Aorta (tissue), 5 donors: ENCODE measurements around the gene MYO1E. TPM values are rescaled to one million over a fixed set of nuclear protein-coding genes. Genes with fewer than 3 reads are reported as not detected.

Source experiments
- ATAC-seq: fragments of 200-7000 bp; cut with Tn5 transposase; one replicate; pipeline ENCODE4 v1.9.1; 2022; ENCODE audit warnings: moderate library complexity; ENCODE audit not compliant: low FRiP score
- DNase-seq, 2 donors: peaks; one replicate each; pipeline ENCODE4 v3.0.0-alpha.2; 2020
- H3K27ac ChIP-seq, 2 donors: one replicate each; pipeline ENCODE4 v1.5.1; 2013; ENCODE audit warnings: low read length in 2 of 2, mild to moderate bottlenecking in 2 of 2, moderate library complexity in 2 of 2, control low read depth in 1 of 2, inconsistent platforms in 1 of 2, low read depth in 1 of 2
- H3K27me3 ChIP-seq, 2 donors: one replicate each; pipeline ENCODE4 v1.6.1; 2013; ENCODE audit warnings: control low read depth in 1 of 2, low read length in 1 of 2, mild to moderate bottlenecking in 1 of 2, moderate library complexity in 1 of 2; ENCODE audit not compliant: insufficient read depth in 2 of 2, control insufficient read depth in 1 of 2
- H3K36me3 ChIP-seq, 2 donors: one replicate each; pipeline ENCODE4 v1.6.1; 2013; ENCODE audit warnings: control low read depth in 1 of 2, low read length in 1 of 2, mild to moderate bottlenecking in 1 of 2; ENCODE audit not compliant: insufficient read depth in 2 of 2, control insufficient read depth in 1 of 2
- H3K4me1 ChIP-seq, 2 donors: one replicate each; pipeline ENCODE4 v1.6.1; 2013; ENCODE audit warnings: low read length in 2 of 2, control low read depth in 1 of 2, mild to moderate bottlenecking in 1 of 2, moderate library complexity in 1 of 2; ENCODE audit not compliant: insufficient read depth in 2 of 2, control insufficient read depth in 1 of 2
- H3K4me3 ChIP-seq, 2 donors: one replicate each; pipeline ENCODE4 v1.5.1; 2013; ENCODE audit warnings: low read length in 2 of 2, control low read depth in 1 of 2, mild to moderate bottlenecking in 1 of 2
- H3K9me3 ChIP-seq: one replicate; pipeline ENCODE4 v1.6.1; 2013; ENCODE audit warnings: mild to moderate bottlenecking, low read length; ENCODE audit not compliant: control insufficient read depth
- WGBS, 2 donors: extraction: QIAGEN DNeasy Blood & Tissue Kit; methylation state at CpG; one replicate each; pipeline ENCODE4 v1.1.7; 2013; 5-methylcytosine and 5-hydroxymethylcytosine counted together
- intact Hi-C, 2 donors: fragments of 100-400 bp; cut with DNase I; formaldehyde crosslinking; loops; one replicate each; pipeline versions ENCODE4 v1.14.2 to v1.15.0; 2022
- polyA plus RNA-seq, 2 donors: library from polyadenylated mRNA; stranded (reverse); fragments of 200-250 nt; gene quantifications; one replicate each; pipeline ENCODE4 v1.2.3, GENCODE V29; 2013
- total RNA-seq, 2 donors: library from RNA; stranded (reverse); fragmentation: NEBNext Ultra II Directional; extraction: Animal tissue kit (Norgen Biotek cat#: 25700); gene quantifications; one replicate each; pipeline ENCODE4 v1.2.1, GENCODE V29; 2021
- donor health status: healthy with polysubstance abuse.
- donor health status: Bipolar disorder and iron deficiency.
- donor health status: DM: no; HTN: no; CAD: no.
- donor health status: DM: no; HTN: no; CAD: no.
- donor health status: DM: yes; HTN: yes; CAD: no.

MYO1E gene
- total and polyA plus RNA-seq, 4 donors, result 44.6 to 225 (median 105) TPM

DNA sequence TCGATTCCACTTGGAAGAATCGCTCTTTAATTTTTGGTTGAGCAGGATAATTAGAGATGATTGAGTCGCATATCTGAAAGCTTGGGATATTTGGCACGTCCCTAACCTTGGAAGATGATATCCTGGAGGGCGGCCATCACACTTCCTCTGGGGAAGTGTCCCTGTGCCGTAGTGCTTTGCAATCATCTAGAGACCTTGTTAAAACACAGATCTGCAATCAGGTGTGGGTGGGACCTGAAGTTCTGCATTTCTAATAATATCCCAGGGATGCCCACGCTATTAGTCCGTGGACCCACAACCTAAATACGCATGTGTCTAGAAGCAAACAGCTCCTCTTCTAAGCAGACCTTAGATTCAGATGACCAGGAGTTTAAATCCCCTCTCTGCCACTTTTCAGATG lies 20.5 kb downstream of the MYO1E start:
- Histone ChIP-seq H3K4me3 (no peak overlapping the region), H3K27me3 (no peaks in the 10 kb centered on the region), H3K9me3 (no peaks in the 10 kb centered on the region), H3K27ac (no peak overlapping the region), H3K4me1 (peaks cover 8 to 10% of the 10 kb centered on the region in 2 donors), H3K36me3 (no peaks in the 10 kb centered on the region)
- intact Hi-C loops, result no loop called here
- WGBS, 2 donors, result 84 to 90% methylated on average over 9 of the region's 9 CpGs
- ATAC-seq (no peak), DNase-seq (no peak)

DNA sequence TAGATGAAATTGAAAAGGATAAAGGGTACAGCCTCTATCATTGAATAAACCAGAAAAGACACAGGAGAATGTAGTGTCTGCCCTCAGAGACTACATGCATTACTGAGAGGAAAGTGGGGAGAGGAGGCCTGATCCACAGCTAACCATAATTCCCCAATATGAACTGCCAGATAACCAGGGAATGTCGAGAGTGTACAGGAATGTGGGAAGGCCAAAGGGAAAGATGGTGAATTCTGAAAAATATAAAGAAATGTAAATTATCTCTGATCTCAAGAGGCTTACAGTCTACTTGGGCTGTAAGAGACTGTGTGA lies 22.3 kb downstream of the MYO1E start:
- intact Hi-C loops, result no loop called here
- Histone ChIP-seq H3K36me3 (no peaks in the 10 kb centered on the region), H3K27me3 (no peaks in the 10 kb centered on the region), H3K9me3 (no peaks in the 10 kb centered on the region), H3K4me1 (peaks cover 6 to 10% of the 10 kb centered on the region in 2 donors), H3K27ac (peak overlapping the region in 1 of 2 donors; percentile 30), H3K4me3 (no peak overlapping the region)
- DNase-seq (no peak), ATAC-seq (no peak)
- WGBS, 2 donors, result 44 to 55% methylated on average over 1 of the region's 1 CpG

DNA sequence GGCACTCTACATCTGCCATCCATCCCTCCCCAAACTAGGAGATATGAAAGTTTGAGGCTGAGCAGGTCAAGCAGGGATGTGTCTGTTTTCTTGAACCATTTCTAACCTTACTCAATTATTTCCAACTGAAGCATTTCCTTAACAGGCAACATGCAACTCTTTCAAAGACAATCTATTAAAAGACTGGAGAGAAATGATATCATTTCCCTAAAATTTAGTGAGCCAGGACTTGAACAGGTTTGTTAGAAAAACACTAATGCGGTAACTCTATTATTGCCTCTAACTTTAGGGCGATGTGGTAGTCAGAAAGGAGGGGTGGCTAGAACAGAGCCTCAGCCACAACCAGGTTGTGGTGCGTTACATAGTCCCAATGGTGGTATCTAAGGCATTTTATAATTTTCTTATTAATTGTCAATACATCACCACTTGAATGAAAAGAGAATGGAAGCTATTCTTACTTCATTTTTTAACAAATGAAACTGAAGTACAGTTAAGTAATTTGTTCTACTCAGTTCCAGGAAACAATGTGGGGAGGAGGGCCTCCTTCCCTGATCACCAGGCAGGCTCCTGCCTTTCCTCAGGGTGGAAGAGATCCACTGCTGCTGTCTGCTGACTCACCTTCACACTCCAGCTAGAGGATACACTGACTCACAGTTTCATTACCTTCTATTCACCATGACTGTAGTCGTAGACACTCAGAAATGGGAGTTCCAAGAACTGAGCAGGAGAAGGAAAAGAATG lies 22.8 kb downstream of the MYO1E start:
- intact Hi-C loops, result no loop called here
- H3K36me3 ChIP-seq, result no peaks in the 10 kb centered on the region
- H3K27ac ChIP-seq, result peak overlapping the region in 1 of 2 donors; percentile 68
- WGBS, 2 donors, result 22 to 25% methylated on average over 4 of the region's 4 CpGs
- peak; percentile 73 for ATAC-seq
- H3K4me3 ChIP-seq, result no peak overlapping the region
- no peaks in the 10 kb centered on the region for H3K9me3 ChIP-seq
- no peaks in the 10 kb centered on the region for H3K27me3 ChIP-seq
- no peak for DNase-seq
- peaks cover 6 to 10% of the 10 kb centered on the region in 2 donors for H3K4me1 ChIP-seq

DNA sequence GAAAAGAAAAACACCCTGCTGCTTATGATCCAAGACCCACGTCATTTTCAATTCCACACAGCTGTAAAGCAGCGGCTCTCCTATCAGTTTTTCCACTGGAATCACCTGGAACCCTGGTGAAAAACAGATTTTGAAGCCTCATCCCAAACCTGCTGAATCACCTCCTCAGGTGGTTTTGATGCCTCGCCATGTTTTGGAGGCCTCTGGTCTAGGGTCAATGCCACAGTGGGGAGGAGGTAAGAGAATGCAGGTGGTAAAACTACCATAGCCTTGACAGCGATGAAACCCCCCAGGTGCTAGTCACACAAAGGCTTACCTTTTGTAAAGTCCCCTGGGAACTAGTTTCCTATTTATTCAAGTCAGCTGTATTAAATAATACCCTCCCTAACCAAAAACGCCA lies 24.8 kb downstream of the MYO1E start:
- ATAC-seq, result no peak
- Histone ChIP-seq H3K27ac (no peak overlapping the region), H3K4me3 (no peak overlapping the region), H3K4me1 (peaks cover 3 to 13% of the 10 kb centered on the region in 2 donors), H3K9me3 (no peaks in the 10 kb centered on the region), H3K36me3 (no peaks in the 10 kb centered on the region), H3K27me3 (no peaks in the 10 kb centered on the region)
- WGBS, 2 donors, result 89 to 90% methylated on average over 5 of the region's 5 CpGs
- no peak for DNase-seq
- intact Hi-C loops, result no loop called here

DNA sequence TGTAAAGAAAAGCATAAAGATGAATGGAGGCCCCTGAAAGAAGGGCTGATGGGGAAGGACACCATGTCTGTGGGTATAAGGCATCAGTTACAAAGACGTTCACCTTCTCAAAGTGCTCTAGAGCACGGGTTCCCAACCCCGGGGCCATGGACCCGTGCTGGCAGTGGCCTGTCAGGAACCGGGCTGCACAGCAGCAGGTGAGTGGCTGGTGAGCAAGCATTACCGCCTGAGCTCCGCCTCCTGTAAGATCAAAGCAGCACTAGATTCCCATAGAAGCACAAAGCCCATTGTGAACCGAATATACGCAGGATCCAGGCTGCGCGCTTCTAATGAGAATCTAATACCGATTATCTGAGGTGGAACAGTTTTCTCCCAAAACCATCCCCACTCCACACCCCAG lies 25.7 kb downstream of the MYO1E start:
- ATAC-seq (no peak), DNase-seq (no peak)
- no peak overlapping the region for H3K4me3 ChIP-seq
- H3K4me1 ChIP-seq, result peaks cover 0 to 13% of the 10 kb centered on the region in 2 donors
- H3K27me3 ChIP-seq, result no peaks in the 10 kb centered on the region
- 86 to 87% methylated on average over 12 of the region's 12 CpGs for WGBS, 2 donors
- intact Hi-C loops, result no loop called here
- no peaks in the 10 kb centered on the region for H3K36me3 ChIP-seq
- no peak overlapping the region for H3K27ac ChIP-seq
- H3K9me3 ChIP-seq, result no peaks in the 10 kb centered on the region

DNA sequence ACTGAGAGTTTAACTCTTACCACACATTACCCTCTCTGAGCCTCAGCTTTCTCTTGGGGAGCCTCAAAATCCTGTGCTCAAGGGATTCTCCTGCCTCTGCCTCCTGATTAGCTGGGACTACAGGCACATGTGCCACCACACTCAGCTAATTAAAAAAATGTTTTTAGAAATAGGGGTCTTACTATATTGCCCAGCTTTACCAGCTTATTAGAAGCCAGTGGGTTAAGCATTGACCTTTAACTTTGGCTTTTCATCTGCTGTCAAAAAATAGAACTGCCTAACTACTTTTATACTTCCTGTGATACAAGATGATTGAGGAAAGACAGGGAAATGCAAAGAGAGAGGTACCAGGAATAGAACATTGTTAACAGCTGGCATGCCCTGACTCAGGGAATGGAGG lies 27.3 kb downstream of the MYO1E start:
- Histone ChIP-seq H3K4me1 (peaks cover 0 to 11% of the 10 kb centered on the region in 2 donors), H3K27ac (no peak overlapping the region), H3K9me3 (no peaks in the 10 kb centered on the region), H3K27me3 (no peaks in the 10 kb centered on the region), H3K36me3 (no peaks in the 10 kb centered on the region), H3K4me3 (no peak overlapping the region)
- DNase-seq (no peak), ATAC-seq (no peak)
- intact Hi-C loops, result no loop called here

DNA sequence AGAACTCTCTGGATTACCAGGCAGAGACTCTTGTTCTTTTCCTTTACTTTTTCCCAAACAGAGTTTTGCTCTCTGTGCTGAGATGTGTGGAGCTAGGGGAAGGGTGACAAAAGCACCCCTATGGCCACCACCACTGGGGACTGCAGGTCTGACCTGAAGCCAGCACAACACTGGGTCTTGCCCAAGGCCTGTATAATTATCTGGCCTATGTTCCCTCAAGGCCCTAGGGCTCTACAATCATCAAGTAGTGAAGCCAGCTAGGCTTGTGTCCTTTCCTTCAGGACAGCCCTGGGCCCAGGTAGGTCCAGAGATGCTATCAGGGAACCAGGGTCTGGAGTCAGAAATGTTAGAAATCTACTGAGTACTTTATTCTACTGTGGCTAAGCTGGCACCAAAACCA lies 28.4 kb downstream of the MYO1E start:
- Histone ChIP-seq H3K27ac (no peak overlapping the region), H3K4me1 (peaks cover 0 to 5% of the 10 kb centered on the region in 2 donors), H3K9me3 (no peaks in the 10 kb centered on the region), H3K4me3 (no peak overlapping the region), H3K36me3 (no peaks in the 10 kb centered on the region), H3K27me3 (no peaks in the 10 kb centered on the region)
- intact Hi-C loops, result no loop called here
- ATAC-seq (no peak), DNase-seq (no peak)

DNA sequence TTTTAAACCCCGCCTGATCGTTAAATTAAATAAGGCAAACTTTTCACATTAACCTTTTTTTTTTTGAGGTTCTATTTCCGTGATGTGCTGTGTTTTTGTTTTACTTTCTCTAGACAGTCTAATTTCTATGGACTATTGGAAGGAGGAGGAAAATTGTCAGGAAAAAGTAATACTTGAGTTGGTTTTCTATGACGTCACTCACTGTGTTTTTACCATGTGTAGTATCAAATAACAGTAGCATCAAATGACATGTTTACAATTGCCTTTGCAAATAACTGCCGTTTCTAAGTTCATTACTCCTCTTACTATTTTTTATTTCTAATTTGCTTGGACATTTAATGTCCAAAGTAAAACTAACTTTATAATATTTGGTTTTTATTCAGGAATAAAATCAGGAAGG lies 32.3 kb downstream of the MYO1E start:
- H3K4me3 ChIP-seq, result no peak overlapping the region
- intact Hi-C loops, result no loop called here
- H3K27ac ChIP-seq, result no peak overlapping the region
- ATAC-seq (no peak), DNase-seq (no peak)
- H3K36me3 ChIP-seq, result no peaks in the 10 kb centered on the region
- H3K4me1 ChIP-seq, result peaks cover 0 to 3% of the 10 kb centered on the region in 2 donors
- no peaks in the 10 kb centered on the region for H3K9me3 ChIP-seq
- WGBS, 2 donors, result 80 to 93% methylated on average over 5 of the region's 5 CpGs
- no peaks in the 10 kb centered on the region for H3K27me3 ChIP-seq

DNA sequence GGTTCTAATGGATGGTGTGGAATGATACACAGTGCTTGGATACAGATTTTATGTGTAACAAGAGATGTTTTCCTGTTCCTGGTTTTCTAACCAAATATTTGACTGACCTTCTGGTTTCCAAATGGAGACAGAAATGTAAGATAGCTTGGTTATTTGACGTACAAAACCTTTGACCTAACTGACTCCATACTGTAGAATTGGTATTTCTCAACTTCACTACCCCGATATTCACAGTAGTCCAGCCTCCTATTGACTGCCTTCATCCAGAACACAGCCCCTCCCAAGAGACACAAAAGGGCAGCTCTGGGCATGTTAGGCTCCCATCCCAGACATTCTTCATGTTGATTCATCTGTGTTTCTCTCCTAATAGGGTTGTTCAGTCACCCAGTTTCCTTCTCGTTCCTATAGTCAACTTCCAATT lies 33.4 kb downstream of the MYO1E start:
- ATAC-seq (no peak), DNase-seq (no peak)
- 58 to 68% methylated on average over 3 of the region's 3 CpGs for WGBS, 2 donors
- Histone ChIP-seq H3K4me3 (no peak overlapping the region), H3K36me3 (no peaks in the 10 kb centered on the region), H3K9me3 (no peaks in the 10 kb centered on the region), H3K27me3 (no peaks in the 10 kb centered on the region), H3K27ac (no peak overlapping the region), H3K4me1 (no peaks in the 10 kb centered on the region)
- intact Hi-C loops, result no loop called here
